Immature natural killer cell (primary cell): ENCODE results near the gene ZNF768. TPM values are rescaled to one million over a fixed set of nuclear protein-coding genes. Genes with fewer than 3 reads are reported as not detected.

Experiments used
- DNase-seq, 3 donors: peaks; one replicate each; pipeline ENCODE4 v3.0.0; 2022; ENCODE audit warnings: mixed read lengths in 1 of 3
- H3K27ac Mint-ChIP-seq, 6 donors: one replicate each; pipeline ENCODE4 v1.8.0; 2020; ENCODE audit warnings: mixed read lengths in 6 of 6, mild to moderate bottlenecking in 5 of 6, inconsistent platforms in 4 of 6, moderate library complexity in 3 of 6
- H3K27me3 Mint-ChIP-seq, 3 donors: one replicate each; pipeline ENCODE4 v1.8.0; 2020 to 2021; ENCODE audit warnings: low read depth in 3 of 3, mild to moderate bottlenecking in 3 of 3, mixed read lengths in 3 of 3, moderate library complexity in 3 of 3, inconsistent platforms in 1 of 3
- H3K36me3 Mint-ChIP-seq, 3 donors: one replicate each; pipeline ENCODE4 v1.8.0; 2020; ENCODE audit warnings: mixed read lengths in 3 of 3, inconsistent platforms in 2 of 3, mild to moderate bottlenecking in 2 of 3
- H3K4me1 Mint-ChIP-seq, 2 donors: one replicate each; pipeline ENCODE4 v1.8.0; 2020; ENCODE audit warnings: inconsistent platforms in 2 of 2, mild to moderate bottlenecking in 2 of 2, mixed read lengths in 2 of 2, moderate library complexity in 1 of 2
- H3K4me3 Mint-ChIP-seq, 5 donors: one replicate each; pipeline ENCODE4 v1.8.0; 2020; ENCODE audit warnings: mild to moderate bottlenecking in 5 of 5, mixed read lengths in 5 of 5, inconsistent platforms in 3 of 5, moderate library complexity in 3 of 5
- H3K9me3 Mint-ChIP-seq, 6 donors: one replicate each; pipeline ENCODE4 v1.8.0; 2020; ENCODE audit warnings: mild to moderate bottlenecking in 6 of 6, mixed read lengths in 6 of 6, inconsistent platforms in 4 of 6, moderate library complexity in 3 of 6
- polyA plus RNA-seq, 3 donors: library from polyadenylated mRNA; unstranded; fragments of 300-500 nt; fragmentation: Illumina TruSeq; gene quantifications; one replicate each; pipeline ENCODE4 v1.2.3, GENCODE V29; 2021

Gene ZNF768
- polyA plus RNA-seq, 3 donors from 2014 or later, result 0.15 to 1.7 (median 1.3) TPM

DNA sequence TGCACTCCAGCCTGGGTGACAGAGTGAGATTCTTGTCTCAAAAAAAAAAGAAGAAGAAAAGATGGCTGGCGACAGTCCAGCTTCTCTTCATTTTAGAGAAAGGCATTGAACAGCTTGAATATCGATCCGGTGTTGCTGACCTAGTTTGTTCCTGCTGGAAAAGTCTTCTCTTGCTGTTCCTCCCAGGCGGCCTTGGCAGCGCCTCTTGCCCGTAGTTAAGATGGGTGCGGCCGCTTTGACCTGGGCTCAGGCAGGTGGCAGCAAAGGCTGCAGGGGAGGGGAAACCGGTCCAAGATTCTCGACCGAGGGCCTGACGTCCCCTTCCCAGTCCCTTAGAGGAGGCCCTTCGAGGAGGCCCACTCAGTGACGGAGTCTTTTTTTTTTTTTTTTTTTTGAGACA is 35.7 kb upstream of the ZNF768 start:
- Mint-ChIP-seq H3K36me3 (no peaks in the 10 kb centered on the region), H3K27me3 (peaks cover 4 to 15% (median 8%) of the 10 kb centered on the region in 3 donors), H3K9me3 (no peaks in the 10 kb centered on the region), H3K27ac (peak overlapping the region; percentile 90 to 97 (median 93)), H3K4me1 (peaks cover 27 to 28% of the 10 kb centered on the region in 2 donors), H3K4me3 (peak overlapping the region; percentile 89 to 94 (median 91))
- no peak for DNase-seq

DNA sequence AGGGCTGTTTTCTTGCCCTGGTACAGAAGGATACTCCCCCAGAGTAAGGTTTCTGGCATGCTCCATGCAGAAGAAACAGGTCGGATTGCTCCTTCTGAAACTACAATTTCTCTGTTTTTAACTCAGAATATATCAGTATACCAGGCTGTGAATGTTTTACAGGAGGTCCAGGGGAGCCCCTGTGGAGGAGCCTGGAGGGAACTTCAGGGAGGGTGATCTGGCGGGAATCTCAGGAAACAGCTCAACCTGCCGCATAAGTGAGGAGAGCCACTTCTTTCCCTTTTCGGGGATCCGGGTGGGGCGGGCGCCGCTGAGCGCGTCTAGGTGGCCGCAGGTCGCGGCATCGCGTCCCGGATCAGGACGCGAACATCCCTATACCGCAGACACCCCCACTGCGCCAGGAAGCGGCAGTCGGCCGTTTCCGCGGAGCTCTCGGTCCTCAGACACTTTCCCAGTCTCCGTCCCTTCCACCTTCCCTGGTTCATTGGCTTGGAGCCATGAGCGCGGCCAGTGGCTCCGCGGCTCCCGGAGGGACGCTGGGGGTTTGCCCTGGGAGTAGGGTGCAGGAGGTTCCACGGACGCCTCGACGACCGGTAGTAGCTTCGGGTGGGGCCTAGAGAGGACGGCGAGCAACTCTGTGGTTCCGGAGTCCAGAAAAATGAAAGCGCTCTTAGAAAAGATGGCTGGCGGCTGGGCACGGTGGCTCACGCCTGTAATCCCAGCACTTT is 34.9 kb upstream of the ZNF768 start:
- peak overlapping the region; percentile 89 to 94 (median 91) for H3K4me3 Mint-ChIP-seq
- peaks cover 0 to 2% (median 0%) of the 10 kb centered on the region in 3 donors for H3K36me3 Mint-ChIP-seq
- H3K27me3 Mint-ChIP-seq, result peaks cover 4 to 11% (median 8%) of the 10 kb centered on the region in 3 donors
- DNase-seq, result peak; percentile 44 to 53 (median 53)
- peaks cover 29 to 33% of the 10 kb centered on the region in 2 donors for H3K4me1 Mint-ChIP-seq
- H3K9me3 Mint-ChIP-seq, result no peaks in the 10 kb centered on the region
- peak overlapping the region; percentile 90 to 97 (median 93) for H3K27ac Mint-ChIP-seq

- H3K27ac Mint-ChIP-seq, result peak overlapping the region in 5 of 6 donors; percentile 54 to 82 (median 66)
- no peak for DNase-seq
- peaks cover 0 to 4% (median 0%) of the 10 kb centered on the region in 3 donors for H3K36me3 Mint-ChIP-seq
- peak overlapping the region in 4 of 5 donors; percentile 9 to 67 (median 44) for H3K4me3 Mint-ChIP-seq
- peaks cover 32 to 37% of the 10 kb centered on the region in 2 donors for H3K4me1 Mint-ChIP-seq
- H3K27me3 Mint-ChIP-seq, result peaks cover 2 to 9% (median 8%) of the 10 kb centered on the region in 3 donors
- no peaks in the 10 kb centered on the region for H3K9me3 Mint-ChIP-seq
These were observed 33.3 kb upstream of the ZNF768 start for GRCh38 chr16:30559690-30560089.

DNA sequence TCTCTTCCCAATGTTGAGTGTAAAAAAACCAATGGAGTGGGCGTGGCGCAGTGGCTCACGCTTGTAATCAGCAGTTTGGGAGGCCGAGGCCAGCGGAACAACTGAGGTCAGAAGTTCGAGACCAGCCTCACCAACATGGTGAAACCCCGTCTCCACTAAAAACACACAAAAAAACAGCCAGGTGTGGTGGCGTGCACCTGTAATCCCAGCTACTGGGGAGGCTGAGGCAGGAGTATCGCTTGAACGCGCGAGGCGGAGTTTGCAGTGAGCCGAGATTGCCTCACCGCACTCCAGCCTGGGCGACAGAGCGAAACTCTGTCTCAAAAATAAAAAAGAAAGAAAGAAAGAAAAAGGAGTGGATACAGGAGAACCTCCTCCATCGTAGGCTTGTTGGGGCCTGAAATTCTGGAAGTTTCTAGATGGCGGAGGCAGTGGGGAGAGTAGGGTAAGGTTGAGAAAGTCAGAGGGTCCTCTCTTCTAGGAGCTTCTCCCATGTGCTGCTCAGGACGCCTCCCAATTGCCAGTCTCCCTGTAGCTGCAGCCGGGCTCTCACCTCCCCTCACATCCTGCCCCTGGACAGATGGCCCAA is 32.5 kb upstream of the ZNF768 start:
- Mint-ChIP-seq H3K4me3 (peak overlapping the region; percentile 82 to 88 (median 85)), H3K27ac (peak overlapping the region; percentile 66 to 90 (median 86))
- DNase-seq, result no peak

GRCh38 chr16:30557957-30558788 is 31.8 kb upstream of the ZNF768 start, which contains the start of gene ZNF764:
TSS of gene ZNF764 (minus strand) at chr16:30558374. CDS start at chr16:30558182, 192 bp downstream.
- Mint-ChIP-seq H3K4me1 (peaks cover 44 to 51% of the 10 kb centered on the region in 2 donors), H3K27ac (peak within 1 kb of the TSS; percentile 84 to 92 (median 89)), H3K9me3 (no peaks in the 10 kb centered on the region), H3K36me3 (peaks cover 3 to 16% (median 6%) of the 10 kb centered on the region in 3 donors), H3K4me3 (peak within 1 kb of the TSS; percentile 82 to 88 (median 85)), H3K27me3 (peaks cover 2 to 8% (median 8%) of the 10 kb centered on the region in 3 donors)
- peak; percentile 96 to 97 (median 96) for DNase-seq

More for the DNA sequence above, 32.5 kb upstream of the ZNF768 start:
- Mint-ChIP-seq H3K36me3 (peaks cover 1 to 10% (median 3%) of the 10 kb centered on the region in 3 donors), H3K4me1 (peaks cover 37 to 44% of the 10 kb centered on the region in 2 donors), H3K27me3 (peaks cover 2 to 8% (median 7%) of the 10 kb centered on the region in 3 donors), H3K9me3 (no peaks in the 10 kb centered on the region)

GRCh38 chr16:30557707-30557956 is 31.3 kb upstream of the ZNF768 start:
- Mint-ChIP-seq H3K4me1 (peaks cover 48 to 57% of the 10 kb centered on the region in 2 donors), H3K4me3 (peak overlapping the region; percentile 82 to 88 (median 85)), H3K27ac (peak overlapping the region; percentile 84 to 92 (median 89)), H3K9me3 (no peaks in the 10 kb centered on the region), H3K27me3 (peaks cover 2 to 8% (median 6%) of the 10 kb centered on the region in 3 donors), H3K36me3 (peaks cover 3 to 17% (median 6%) of the 10 kb centered on the region in 3 donors)
- no peak for DNase-seq

- H3K4me1 Mint-ChIP-seq, result peaks cover 53 to 66% of the 10 kb centered on the region in 2 donors
- peaks cover 2 to 11% (median 9%) of the 10 kb centered on the region in 3 donors for H3K27me3 Mint-ChIP-seq
- H3K36me3 Mint-ChIP-seq, result peaks cover 3 to 17% (median 6%) of the 10 kb centered on the region in 3 donors
- no peaks in the 10 kb centered on the region for H3K9me3 Mint-ChIP-seq
- H3K27ac Mint-ChIP-seq, result peak overlapping the region in 4 of 6 donors; percentile 18 to 80 (median 37)
- H3K4me3 Mint-ChIP-seq, result peak overlapping the region; percentile 49 to 82 (median 70)
- DNase-seq, result no peak
These were observed 29.7 kb upstream of the ZNF768 start for GRCh38 chr16:30556125-30556473.

DNA sequence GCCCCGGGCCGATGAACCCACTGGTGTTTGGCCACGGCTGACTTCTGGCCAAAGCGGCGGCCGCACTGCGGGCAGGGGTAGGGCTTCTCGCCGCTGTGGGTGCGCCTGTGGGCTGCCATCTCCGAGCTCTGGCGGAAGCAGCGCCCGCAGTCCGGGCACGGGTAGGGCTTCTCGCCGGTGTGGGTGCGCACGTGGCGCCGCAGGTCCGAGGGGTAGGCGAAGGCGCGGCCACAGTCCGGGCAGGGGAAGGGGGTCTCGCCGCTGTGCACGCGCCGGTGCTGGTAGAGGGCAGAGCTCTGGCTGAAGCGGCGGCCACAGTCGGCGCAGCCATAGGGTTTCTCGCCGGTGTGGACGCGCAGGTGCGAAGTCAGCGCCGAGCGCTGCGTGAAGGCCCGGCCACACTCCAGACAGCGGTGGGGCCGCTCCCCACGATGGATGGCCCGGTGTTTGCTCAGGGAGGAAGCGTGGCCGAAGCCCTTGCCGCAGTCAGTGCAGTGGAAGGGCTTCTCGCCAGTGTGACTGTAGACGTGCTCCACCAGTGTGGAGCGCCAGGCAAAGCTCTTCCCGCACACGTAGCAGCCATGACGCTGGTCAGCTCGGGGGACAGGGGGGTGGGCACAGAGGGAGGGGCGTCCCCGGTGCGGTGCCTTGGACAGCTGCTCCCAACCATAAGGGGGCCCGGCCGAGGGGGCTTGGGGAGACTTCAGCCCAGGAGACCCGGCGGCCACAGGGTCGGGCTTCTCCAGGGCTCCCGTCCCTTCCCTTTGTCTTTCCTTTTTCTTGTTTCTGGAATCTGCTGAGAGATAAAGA is 29.2 kb upstream of the ZNF768 start:
- Mint-ChIP-seq H3K27ac (peak overlapping the region in 1 of 6 donors; percentile 80), H3K4me1 (peaks cover 52 to 65% of the 10 kb centered on the region in 2 donors), H3K4me3 (peak overlapping the region in 3 of 5 donors; percentile 18 to 70 (median 70))

DNA sequence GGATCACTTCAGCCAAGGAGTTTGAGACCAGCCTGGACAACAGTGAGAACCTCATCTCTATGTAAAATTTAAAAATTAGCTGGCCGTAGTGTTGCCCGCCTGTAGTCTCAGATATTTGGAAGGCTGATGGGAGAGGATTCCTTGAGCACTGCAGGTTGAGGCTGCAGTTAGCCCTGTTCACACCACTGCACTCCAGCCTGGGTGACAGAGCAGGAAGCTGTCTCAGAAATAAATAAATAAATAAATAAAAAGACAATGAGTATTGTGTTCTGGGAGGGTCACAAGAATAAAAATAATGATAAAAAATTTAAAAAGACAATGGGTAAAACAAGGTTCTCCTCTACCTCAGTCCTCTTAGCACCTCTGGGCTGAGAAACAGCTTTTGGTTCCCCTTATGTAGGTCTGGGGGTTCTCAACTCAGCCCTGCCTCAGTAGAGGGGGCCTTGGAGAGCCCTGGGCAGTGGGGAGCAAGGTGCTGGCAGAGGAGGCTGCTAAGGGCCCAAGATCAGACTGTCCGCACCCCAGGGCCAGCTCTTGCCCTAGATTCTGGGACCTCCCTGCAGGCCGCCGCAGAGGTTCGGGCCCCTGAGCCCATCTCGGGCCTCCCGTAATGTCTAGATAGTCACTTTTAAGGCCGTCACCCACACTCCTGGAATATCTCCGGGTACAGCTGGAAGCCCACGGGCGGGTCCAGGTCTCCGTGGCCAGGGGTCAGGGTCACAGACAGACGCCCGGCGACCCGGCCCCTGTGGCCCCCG is 28.4 kb upstream of the ZNF768 start:
- Mint-ChIP-seq H3K36me3 (peaks cover 3 to 17% (median 6%) of the 10 kb centered on the region in 3 donors), H3K27ac (peak overlapping the region in 3 of 6 donors; percentile 5 to 91 (median 73)), H3K27me3 (peaks cover 2 to 9% (median 5%) of the 10 kb centered on the region in 3 donors), H3K9me3 (no peaks in the 10 kb centered on the region), H3K4me1 (peaks cover 52 to 65% of the 10 kb centered on the region in 2 donors), H3K4me3 (peak overlapping the region in 2 of 5 donors; percentile 21 to 57)
- DNase-seq, result no peak

More for the DNA sequence above, 29.2 kb upstream of the ZNF768 start:
- Mint-ChIP-seq H3K27me3 (peaks cover 2 to 9% (median 7%) of the 10 kb centered on the region in 3 donors), H3K9me3 (no peaks in the 10 kb centered on the region), H3K36me3 (peaks cover 3 to 17% (median 6%) of the 10 kb centered on the region in 3 donors)
- DNase-seq, result no peak

DNA sequence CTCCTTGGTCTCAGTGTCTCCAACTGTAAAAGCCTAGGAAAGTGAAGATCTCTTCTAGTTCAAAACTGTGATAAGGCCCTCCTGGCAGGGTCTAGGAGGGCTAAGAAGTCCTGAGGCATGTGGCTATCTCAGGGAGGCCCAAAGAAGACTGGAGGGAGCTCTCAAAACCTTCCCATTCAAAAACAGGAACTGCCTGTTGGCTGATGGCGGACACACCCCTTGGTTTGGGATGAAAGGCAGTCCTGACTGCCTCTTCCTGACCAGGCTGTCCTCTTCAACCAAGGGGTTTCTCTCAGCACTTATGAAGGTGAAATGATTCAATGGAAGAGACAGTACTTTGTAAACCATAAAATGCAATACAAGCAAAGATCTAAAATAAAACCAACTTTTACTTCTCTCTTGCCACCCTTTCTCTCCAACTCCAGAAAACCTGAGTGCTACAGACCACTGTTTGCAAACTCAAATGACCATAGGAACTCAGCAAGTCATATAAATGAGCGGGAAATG is 27.1 kb upstream of the ZNF768 start:
- Mint-ChIP-seq H3K27me3 (peaks cover 2 to 6% (median 5%) of the 10 kb centered on the region in 3 donors), H3K4me3 (no peak overlapping the region), H3K4me1 (peaks cover 48 to 60% of the 10 kb centered on the region in 2 donors), H3K9me3 (no peaks in the 10 kb centered on the region), H3K27ac (peak overlapping the region; percentile 73 to 92 (median 91)), H3K36me3 (peaks cover 3 to 17% (median 6%) of the 10 kb centered on the region in 3 donors)
- DNase-seq, result no peak

GRCh38 chr16:30552956-30553355 is 26.6 kb upstream of the ZNF768 start:
- Mint-ChIP-seq H3K27ac (peak overlapping the region; percentile 90 to 95 (median 91)), H3K4me3 (no peak overlapping the region), H3K27me3 (peaks cover 2 to 6% (median 5%) of the 10 kb centered on the region in 3 donors), H3K4me1 (peaks cover 48 to 59% of the 10 kb centered on the region in 2 donors), H3K36me3 (peaks cover 3 to 17% (median 6%) of the 10 kb centered on the region in 3 donors), H3K9me3 (no peaks in the 10 kb centered on the region)
- no peak for DNase-seq

- no peaks in the 10 kb centered on the region for H3K9me3 Mint-ChIP-seq
- H3K27ac Mint-ChIP-seq, result peak overlapping the region; percentile 91 to 95 (median 92)
- peaks cover 2 to 5% (median 3%) of the 10 kb centered on the region in 3 donors for H3K27me3 Mint-ChIP-seq
- peak overlapping the region; percentile 41 to 84 (median 73) for H3K4me3 Mint-ChIP-seq
- peaks cover 41 to 53% of the 10 kb centered on the region in 2 donors for H3K4me1 Mint-ChIP-seq
- DNase-seq, result peak; percentile 74 to 79 (median 76)
- peaks cover 3 to 17% (median 6%) of the 10 kb centered on the region in 3 donors for H3K36me3 Mint-ChIP-seq
These were observed 25.4 kb upstream of the ZNF768 start for GRCh38 chr16:30551781-30552180.
